Measurements from ENCODE around the gene LRTM1. TPM values are rescaled to one million over a fixed set of nuclear protein-coding genes. Genes with fewer than 3 reads are reported as not detected.

Gene LRTM1
- total RNA-seq, 2 donors from 2014 or later = 2.0 TPM; not detected in 1

GRCh38 chr3:54955496-54955895 is 27.6 kb upstream of the LRTM1 start:
- Histone ChIP-seq H3K36me3 (no peaks in the 10 kb centered on the region), H3K4me1 (replicated peaks) (no peaks in the 10 kb centered on the region), H3K27ac (no peak overlapping the region), H3K4me3 (no peak overlapping the region), H3K27me3 (replicated peaks; ENCODE audit: insufficient read depth) (no peaks in the 10 kb centered on the region), H3K9me3 (no peaks in the 10 kb centered on the region)
- intact Hi-C loops (cut with DNase I) = loop anchor here (10.0 kb wide), 2 partner anchors 209 to 769 kb away; no protein-coding TSS in a partner anchor
- DNase-seq (ENCODE audit: low spot score) = no peak
- WGBS = 92% methylated on average over 3 of the region's 3 CpGs
- no peak for TF ChIP-seq POLR2A (IDR thresholded peaks at IDR 0.05)
- no peak for TF ChIP-seq POLR2AphosphoS5 (IDR thresholded peaks at IDR 0.05)
- no peak for TF ChIP-seq CTCF (IDR thresholded peaks at IDR 0.05)

GRCh38 chr3:54954521-54954920 is 26.7 kb upstream of the LRTM1 start:
- H3K27me3 ChIP-seq (replicated peaks; ENCODE audit: insufficient read depth) = no peaks in the 10 kb centered on the region
- no peaks in the 10 kb centered on the region for H3K36me3 ChIP-seq
- no peak overlapping the region for H3K27ac ChIP-seq
- DNase-seq (ENCODE audit: low spot score) = no peak
- WGBS = 74% methylated on average over 5 of the region's 5 CpGs
- intact Hi-C loops (cut with DNase I) = loop anchor here (5.0 to 10.0 kb wide), 4 partner anchors 62 to 770 kb away; no protein-coding TSS in a partner anchor
- TF ChIP-seq POLR2AphosphoS5 (IDR thresholded peaks at IDR 0.05) (no peak), CTCF (IDR thresholded peaks at IDR 0.05) (no peak), POLR2A (IDR thresholded peaks at IDR 0.05) (no peak)
- no peaks in the 10 kb centered on the region for H3K4me1 ChIP-seq (replicated peaks)
- no peaks in the 10 kb centered on the region for H3K9me3 ChIP-seq
- H3K4me3 ChIP-seq = no peak overlapping the region

- Histone ChIP-seq H3K27ac (no peak overlapping the region), H3K9me3 (no peaks in the 10 kb centered on the region), H3K36me3 (no peaks in the 10 kb centered on the region), H3K4me1 (replicated peaks) (no peaks in the 10 kb centered on the region), H3K27me3 (replicated peaks; ENCODE audit: insufficient read depth) (no peaks in the 10 kb centered on the region), H3K4me3 (no peak overlapping the region)
- DNase-seq (ENCODE audit: low spot score) = no peak
- intact Hi-C loops (cut with DNase I) = loop anchor here (5.0 to 10.0 kb wide), 4 partner anchors 62 to 771 kb away; no protein-coding TSS in a partner anchor
- WGBS = 52% methylated on average over 5 of the region's 5 CpGs
- no peak for TF ChIP-seq POLR2AphosphoS5 (IDR thresholded peaks at IDR 0.05)
- TF ChIP-seq POLR2A (IDR thresholded peaks at IDR 0.05) = no peak
- no peak for TF ChIP-seq CTCF (IDR thresholded peaks at IDR 0.05)
These were observed 26.2 kb upstream of the LRTM1 start for GRCh38 chr3:54954022-54954421.

- WGBS = 26% methylated on average over 8 of the region's 8 CpGs
- TF ChIP-seq POLR2AphosphoS5 (IDR thresholded peaks at IDR 0.05) (no peak), CTCF (IDR thresholded peaks at IDR 0.05) (peak in 2 of 4 experiments; percentile 44 to 52)
- Histone ChIP-seq H3K9me3 (no peaks in the 10 kb centered on the region), H3K27me3 (replicated peaks; ENCODE audit: insufficient read depth) (no peaks in the 10 kb centered on the region), H3K27ac (no peak overlapping the region), H3K4me1 (replicated peaks) (no peaks in the 10 kb centered on the region), H3K4me3 (no peak overlapping the region), H3K36me3 (no peaks in the 10 kb centered on the region)
- intact Hi-C loops (cut with DNase I) = loop anchor here (5.0 to 10.0 kb wide), 4 partner anchors 59 to 773 kb away; no protein-coding TSS in a partner anchor
- peak; percentile 38 for DNase-seq (ENCODE audit: low spot score)
These were observed 23.5 kb upstream of the LRTM1 start for GRCh38 chr3:54951405-54951804.

- intact Hi-C loops (cut with DNase I) = loop anchor here (5.0 to 10.0 kb wide), 4 partner anchors 58 to 774 kb away; no protein-coding TSS in a partner anchor
- no peaks in the 10 kb centered on the region for H3K9me3 ChIP-seq
- H3K27ac ChIP-seq = no peak overlapping the region
- no peaks in the 10 kb centered on the region for H3K27me3 ChIP-seq (replicated peaks; ENCODE audit: insufficient read depth)
- H3K36me3 ChIP-seq = no peaks in the 10 kb centered on the region
- H3K4me3 ChIP-seq = no peak overlapping the region
- 15% methylated on average over 7 of the region's 7 CpGs for WGBS
- TF ChIP-seq POLR2A (IDR thresholded peaks at IDR 0.05) = no peak
- peak; percentile 26 for TF ChIP-seq POLR2AphosphoS5 (IDR thresholded peaks at IDR 0.05)
- no peaks in the 10 kb centered on the region for H3K4me1 ChIP-seq (replicated peaks)
- peak; percentile 28 for DNase-seq (ENCODE audit: low spot score)
These were observed 22.6 kb upstream of the LRTM1 start for GRCh38 chr3:54950391-54951003.
